ENCODE data around the gene PCDHA9.

DNA sequence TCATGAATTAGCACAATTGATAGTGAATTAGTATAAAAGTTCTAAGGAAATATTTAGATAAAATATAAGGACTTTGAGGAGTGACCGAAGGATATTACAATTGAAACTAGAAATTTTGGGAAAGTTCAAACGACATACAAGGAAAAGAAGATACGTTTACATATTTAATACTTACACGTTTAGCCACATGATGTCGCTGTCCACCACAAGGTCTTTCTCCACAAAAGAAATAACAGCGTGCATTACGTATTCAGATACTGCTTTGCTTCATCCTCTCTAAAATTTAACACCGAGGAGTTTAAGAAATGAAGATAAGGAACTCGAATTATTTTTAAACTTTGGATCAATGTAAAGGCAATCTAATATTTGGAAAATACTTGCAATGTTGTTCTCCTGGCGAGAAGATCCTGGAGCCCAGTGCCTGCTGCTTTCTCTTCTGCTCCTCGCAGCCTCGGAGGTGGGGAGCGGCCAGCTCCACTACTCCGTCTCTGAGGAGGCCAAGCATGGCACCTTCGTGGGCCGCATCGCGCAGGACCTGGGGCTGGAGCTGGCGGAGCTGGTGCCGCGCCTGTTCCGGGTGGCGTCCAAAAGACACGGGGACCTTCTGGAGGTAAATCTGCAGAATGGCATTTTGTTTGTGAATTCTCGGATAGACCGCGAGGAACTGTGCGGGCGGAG, 47.2 kb upstream of the PCDHA9 start, which contains the start of gene PCDHA3:
- TF ChIP-seq, protein P1, sequence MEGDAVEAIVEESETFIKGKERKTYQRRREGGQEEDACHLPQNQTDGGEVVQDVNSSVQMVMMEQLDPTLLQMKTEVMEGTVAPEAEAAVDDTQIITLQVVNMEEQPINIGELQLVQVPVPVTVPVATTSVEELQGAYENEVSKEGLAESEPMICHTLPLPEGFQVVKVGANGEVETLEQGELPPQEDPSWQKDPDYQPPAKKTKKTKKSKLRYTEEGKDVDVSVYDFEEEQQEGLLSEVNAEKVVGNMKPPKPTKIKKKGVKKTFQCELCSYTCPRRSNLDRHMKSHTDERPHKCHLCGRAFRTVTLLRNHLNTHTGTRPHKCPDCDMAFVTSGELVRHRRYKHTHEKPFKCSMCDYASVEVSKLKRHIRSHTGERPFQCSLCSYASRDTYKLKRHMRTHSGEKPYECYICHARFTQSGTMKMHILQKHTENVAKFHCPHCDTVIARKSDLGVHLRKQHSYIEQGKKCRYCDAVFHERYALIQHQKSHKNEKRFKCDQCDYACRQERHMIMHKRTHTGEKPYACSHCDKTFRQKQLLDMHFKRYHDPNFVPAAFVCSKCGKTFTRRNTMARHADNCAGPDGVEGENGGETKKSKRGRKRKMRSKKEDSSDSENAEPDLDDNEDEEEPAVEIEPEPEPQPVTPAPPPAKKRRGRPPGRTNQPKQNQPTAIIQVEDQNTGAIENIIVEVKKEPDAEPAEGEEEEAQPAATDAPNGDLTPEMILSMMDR (conservative IDR thresholded peaks at IDR 0.05) = no peak
- no peak for TF ChIP-seq EZH2 (IDR thresholded peaks at IDR 0.05; ENCODE audit: low read depth)

Measured in PC-9 (cell line).